Stomach (tissue), 9 donors: ENCODE data around the gene GLUD1. TPM values are rescaled to one million over a fixed set of nuclear protein-coding genes. Genes with fewer than 3 reads are reported as not detected.
A peak's percentile ranks its signal among the peaks of the same experiment; 100 is the strongest.
"Not testable (repeated sequence)": the region's sequence is repeated elsewhere in the genome, so short reads cannot be mapped to it uniquely, and the experiment has no call there.

Experiments used
- DNase-seq, 2 donors: peaks; one replicate each; pipeline versions ENCODE4 v3.0.0 to v3.0.0-alpha.2; 2013 to 2019
- H3K27ac ChIP-seq, 5 donors: fragments of 200-600 bp in 4 of 5; sonication (generic) in 4 of 5; one replicate each; pipeline ENCODE4 v1.5.1; 2013 to 2019; ENCODE audit warnings: mild to moderate bottlenecking in 1 of 5, moderate library complexity in 1 of 5
- H3K27me3 ChIP-seq, 3 donors: fragments of 200-600 bp; sonication (generic); one replicate each; pipeline ENCODE4 v1.5.1; 2017 to 2019; ENCODE audit warnings: mixed run types in 1 of 3
- H3K36me3 ChIP-seq, 4 donors: fragments of 200-600 bp; sonication (generic); 1 replicate in 3 of 4; 2 replicates in 1 of 4; pipeline ENCODE4 v1.5.1; 2016 to 2019
- H3K4me1 ChIP-seq, 4 donors: fragments of 200-600 bp; sonication (generic); one replicate each; pipeline ENCODE4 v1.5.1; 2016 to 2019
- H3K4me3 ChIP-seq, 4 donors: fragments of 200-600 bp; sonication (generic) in 3 of 4; one replicate each; pipeline ENCODE4 v1.5.1; 2016 to 2019; ENCODE audit warnings: mild to moderate bottlenecking in 1 of 4
- H3K9me3 ChIP-seq, 4 donors: fragments of 200-600 bp; sonication (generic); one replicate each; pipeline ENCODE4 v1.5.1; 2016 to 2019
- EP300 ChIP-seq: sonication (generic); formaldehyde crosslinking; IDR thresholded peaks from one replicate; pipeline ENCODE4 v1.6.1; 2017; ENCODE audit warnings: antibody characterized with exemption
- POLR2A ChIP-seq, 4 donors: fragments of 450-650 bp; IDR thresholded peaks; one replicate each; pipeline ENCODE4 v1.6.1; 2016; ENCODE audit warnings: antibody characterized with exemption in 4 of 4, control low read depth in 2 of 4, mild to moderate bottlenecking in 1 of 4, moderate library complexity in 1 of 4
- POLR2AphosphoS5 ChIP-seq, 3 donors: sonication (generic); formaldehyde crosslinking; IDR thresholded peaks; one replicate each; pipeline ENCODE4 v1.6.1; 2016; ENCODE audit warnings: antibody characterized with exemption in 3 of 3
- WGBS, 5 donors: extraction: QIAGEN DNeasy Blood & Tissue Kit in 3 of 5; methylation state at CpG; one replicate each; pipeline versions ENCODE4 v1.1.5 to v1.1.7; 2013 to 2018; 5-methylcytosine and 5-hydroxymethylcytosine counted together
- intact Hi-C: fragments of 100-400 bp; cut with DNase I; formaldehyde crosslinking; loops from one replicate; pipeline ENCODE4 v1.15.1; 2023; ENCODE audit warnings: low total_unique reads
- polyA plus RNA-seq, 3 donors: library from polyadenylated mRNA; stranded (reverse); fragments of 200-250 nt; gene quantifications; one replicate each; pipeline ENCODE4 v1.2.3, GENCODE V29; 2013
- total RNA-seq, 5 donors: library from RNA; depleted of rRNA; stranded (reverse); fragments of >200 nt; gene quantifications; one replicate each; pipeline versions ENCODE4 v1.1.0 to v1.2.3, GENCODE V29; 2014 to 2016
- TF ChIP-seq, protein P1 (sequence below), 7 experiments: fragments of 450-650 bp in 4 of 7; fragments of 200-600 bp in 3 of 7; sonication (generic) in 3 of 7; IDR thresholded peaks; one replicate each; pipeline ENCODE4 v1.5.1; 2016 to 2019; ENCODE audit warnings: antibody characterized with exemption in 7 of 7, control low read depth in 2 of 7, mild to moderate bottlenecking in 1 of 7
- donor health status: healthy with polysubstance abuse.
- donor health status: Bipolar disorder and iron deficiency.
- donor health status: healthy.

GLUD1 gene
- total and polyA plus RNA-seq, 8 donors: 50.6 to 260 (median 66.2) TPM

DNA sequence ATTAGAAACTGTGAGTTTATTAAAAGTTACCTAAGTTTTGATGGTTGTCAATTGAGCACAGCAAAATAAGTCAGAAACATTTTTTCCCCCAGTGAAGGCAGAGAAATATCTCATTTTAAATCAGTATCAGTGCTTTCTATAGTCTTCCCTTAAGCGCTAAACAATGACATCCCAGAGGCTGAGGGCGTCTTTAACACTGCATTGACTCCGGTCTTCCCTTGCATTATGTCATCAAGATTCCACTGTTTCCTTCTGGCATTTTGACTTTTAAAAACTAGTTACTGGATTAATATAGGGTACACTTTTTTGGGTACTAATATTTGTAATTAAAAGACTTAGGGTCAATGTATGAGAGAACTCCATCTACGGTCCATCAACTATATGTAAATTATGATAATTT, 3.9 kb downstream of the GLUD1 start:
- Histone ChIP-seq H3K9me3 (no peaks in the 10 kb centered on the region), H3K36me3 (peaks cover 0 to 17% (median 0%) of the 10 kb centered on the region in 4 donors), H3K4me3 (no peak overlapping the region), H3K4me1 (peaks cover 25 to 64% (median 45%) of the 10 kb centered on the region in 4 donors), H3K27me3 (no peaks in the 10 kb centered on the region), H3K27ac (peak overlapping the region in 4 of 5 donors; percentile 5 to 100 (median 62))
- intact Hi-C loops: no loop called here
- DNase-seq: no peak
- WGBS, 5 donors: 60 to 74% (median 65%) methylated on average over 4 of the region's 4 CpGs
- TF ChIP-seq POLR2AphosphoS5 (IDR thresholded peaks at IDR 0.05) (no peak), EP300 (no peak), POLR2A (IDR thresholded peaks at IDR 0.05) (no peak)
- TF ChIP-seq, protein P1, sequence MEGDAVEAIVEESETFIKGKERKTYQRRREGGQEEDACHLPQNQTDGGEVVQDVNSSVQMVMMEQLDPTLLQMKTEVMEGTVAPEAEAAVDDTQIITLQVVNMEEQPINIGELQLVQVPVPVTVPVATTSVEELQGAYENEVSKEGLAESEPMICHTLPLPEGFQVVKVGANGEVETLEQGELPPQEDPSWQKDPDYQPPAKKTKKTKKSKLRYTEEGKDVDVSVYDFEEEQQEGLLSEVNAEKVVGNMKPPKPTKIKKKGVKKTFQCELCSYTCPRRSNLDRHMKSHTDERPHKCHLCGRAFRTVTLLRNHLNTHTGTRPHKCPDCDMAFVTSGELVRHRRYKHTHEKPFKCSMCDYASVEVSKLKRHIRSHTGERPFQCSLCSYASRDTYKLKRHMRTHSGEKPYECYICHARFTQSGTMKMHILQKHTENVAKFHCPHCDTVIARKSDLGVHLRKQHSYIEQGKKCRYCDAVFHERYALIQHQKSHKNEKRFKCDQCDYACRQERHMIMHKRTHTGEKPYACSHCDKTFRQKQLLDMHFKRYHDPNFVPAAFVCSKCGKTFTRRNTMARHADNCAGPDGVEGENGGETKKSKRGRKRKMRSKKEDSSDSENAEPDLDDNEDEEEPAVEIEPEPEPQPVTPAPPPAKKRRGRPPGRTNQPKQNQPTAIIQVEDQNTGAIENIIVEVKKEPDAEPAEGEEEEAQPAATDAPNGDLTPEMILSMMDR (IDR thresholded peaks at IDR 0.05): no peak

DNA sequence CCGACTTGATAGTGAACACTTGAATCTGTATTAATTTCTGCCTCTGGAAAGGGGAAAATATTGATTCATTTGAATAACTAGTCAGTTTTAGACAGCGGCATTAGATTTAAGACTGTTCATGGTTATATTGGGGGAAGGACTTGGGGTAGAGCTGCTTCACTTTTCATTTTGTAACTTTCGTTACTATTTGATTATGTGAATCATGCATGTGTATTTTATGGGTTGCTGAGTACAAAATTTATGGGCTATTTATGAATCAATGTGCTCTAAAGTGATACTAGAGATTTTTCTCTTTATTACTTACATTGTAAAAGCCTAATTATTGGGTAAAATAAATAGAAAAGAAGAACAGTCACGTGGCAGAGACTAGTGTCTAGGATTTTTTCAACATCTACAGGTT, 4.9 kb downstream of the GLUD1 start:
- H3K36me3 ChIP-seq: peaks cover 0 to 17% (median 0%) of the 10 kb centered on the region in 4 donors
- no peak for DNase-seq
- intact Hi-C loops: no loop called here
- H3K4me1 ChIP-seq: peaks cover 27 to 67% (median 45%) of the 10 kb centered on the region in 4 donors
- no peaks in the 10 kb centered on the region for H3K27me3 ChIP-seq
- H3K4me3 ChIP-seq: no peak overlapping the region
- 70 to 78% (median 74%) methylated on average over 4 of the region's 4 CpGs for WGBS, 5 donors
- H3K9me3 ChIP-seq: no peaks in the 10 kb centered on the region
- peak overlapping the region in 3 of 5 donors; percentile 5 to 35 (median 11) for H3K27ac ChIP-seq
- TF ChIP-seq POLR2AphosphoS5 (IDR thresholded peaks at IDR 0.05) (no peak), POLR2A (IDR thresholded peaks at IDR 0.05) (no peak), EP300 (no peak)
- TF ChIP-seq, protein P1 (IDR thresholded peaks at IDR 0.05): no peak

DNA sequence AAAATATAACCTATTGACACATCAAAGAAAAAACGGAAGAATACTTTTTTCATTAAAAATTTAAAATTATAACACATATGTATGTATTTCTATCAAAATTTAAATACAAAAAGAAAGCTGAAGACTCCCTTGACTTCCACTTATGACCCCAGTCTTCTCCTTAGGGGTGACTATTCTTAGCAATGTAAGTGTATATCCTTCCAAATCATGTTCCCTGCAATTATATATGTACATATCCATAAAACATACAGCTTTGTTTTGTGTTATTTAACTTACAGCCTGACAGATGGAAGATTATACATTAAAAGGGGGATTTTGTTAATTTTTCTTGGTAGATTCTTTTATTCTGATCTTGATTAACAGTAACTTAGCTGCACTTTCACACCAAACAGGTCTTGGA, 9.1 kb downstream of the GLUD1 start:
- DNase-seq: no peak
- no peak for TF ChIP-seq POLR2AphosphoS5 (IDR thresholded peaks at IDR 0.05)
- no peak for TF ChIP-seq EP300
- TF ChIP-seq, protein P1 (IDR thresholded peaks at IDR 0.05): no peak
- no peak for TF ChIP-seq POLR2A (IDR thresholded peaks at IDR 0.05)
- 81 to 89% (median 87%) methylated on average over 1 of the region's 1 CpG for WGBS, 5 donors
- no peak overlapping the region for H3K4me3 ChIP-seq
- H3K9me3 ChIP-seq: no peaks in the 10 kb centered on the region
- H3K27ac ChIP-seq: no peak overlapping the region
- intact Hi-C loops: no loop called here
- peaks cover 22 to 72% (median 44%) of the 10 kb centered on the region in 4 donors for H3K4me1 ChIP-seq
- H3K36me3 ChIP-seq: peaks cover 0 to 17% (median 0%) of the 10 kb centered on the region in 4 donors
- no peaks in the 10 kb centered on the region for H3K27me3 ChIP-seq

DNA sequence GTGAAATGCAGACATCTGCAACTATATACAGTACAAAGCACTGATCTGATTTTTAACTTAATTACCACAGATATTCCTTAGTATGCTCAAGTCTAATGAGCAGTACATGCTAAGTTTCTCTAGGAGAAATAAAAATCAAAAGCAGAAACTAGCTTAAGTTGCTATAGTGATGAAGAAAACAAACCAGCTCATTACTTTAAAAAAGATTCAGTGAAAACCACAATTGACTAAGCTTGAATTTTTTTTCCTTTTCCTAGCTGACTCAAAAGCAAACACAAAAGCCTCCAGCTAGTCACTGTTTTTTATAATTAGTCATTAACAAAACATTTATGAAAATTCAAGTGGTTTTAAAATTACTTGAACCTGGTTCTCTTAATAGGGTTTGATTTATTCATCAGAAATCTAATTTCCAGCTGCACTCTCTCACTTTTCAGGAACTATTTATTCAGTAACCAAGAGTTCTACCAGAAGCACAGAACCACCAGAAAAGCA, 10.3 kb downstream of the GLUD1 start:
- H3K27me3 ChIP-seq, intact Hi-C loops, H3K4me3 ChIP-seq, H3K9me3 ChIP-seq: not testable (repeated sequence)
- Histone ChIP-seq H3K36me3 (peaks cover 0 to 15% (median 0%) of the 10 kb centered on the region in 4 donors), H3K27ac (peak overlapping the region in 4 of 5 donors; percentile 39 to 75 (median 66)), H3K4me1 (peaks cover 17 to 60% (median 33%) of the 10 kb centered on the region in 4 donors)
- peak in 1 of 2 donors; percentile 19 for DNase-seq

DNA sequence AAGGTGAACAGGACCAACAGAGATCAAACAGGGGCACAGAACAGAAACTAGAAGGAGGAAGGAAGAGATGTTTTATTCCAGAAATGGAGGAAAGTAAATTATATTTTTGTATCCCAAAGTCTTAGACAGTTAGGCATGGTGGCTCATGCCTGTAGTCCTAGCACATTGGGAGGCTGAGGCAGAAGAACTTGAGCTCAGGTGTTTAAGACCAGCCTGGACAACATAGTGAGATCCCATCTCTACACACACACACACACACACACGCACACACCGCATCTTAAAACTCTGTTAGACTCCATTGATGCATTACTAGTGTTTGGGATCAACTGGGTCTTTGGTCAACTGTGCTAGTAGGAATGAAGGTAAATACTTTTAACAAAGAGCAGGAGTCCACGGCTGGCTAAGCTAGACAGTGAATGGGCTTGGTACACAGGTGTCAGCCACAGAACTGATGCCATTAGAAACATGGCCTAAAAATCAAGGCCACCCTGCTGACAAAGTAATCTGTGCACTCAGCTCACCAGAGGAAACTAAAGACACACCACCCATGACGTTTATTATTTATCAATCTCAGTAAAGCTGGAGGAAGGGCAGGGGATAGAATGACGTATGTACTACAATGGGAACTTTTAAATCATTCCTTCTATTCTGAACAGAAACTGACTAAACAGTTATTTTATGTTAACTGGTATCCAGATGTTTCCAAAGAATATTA, 10.9 kb downstream of the GLUD1 start:
- peak overlapping the region; percentile 16 to 75 (median 60) for H3K27ac ChIP-seq
- H3K9me3 ChIP-seq, H3K4me3 ChIP-seq, H3K27me3 ChIP-seq, intact Hi-C loops: not testable (repeated sequence)
- peak in 1 of 2 donors; percentile 58 for DNase-seq
- H3K4me1 ChIP-seq: peaks cover 14 to 54% (median 30%) of the 10 kb centered on the region in 4 donors
- 26 to 35% (median 33%) methylated on average over 5 of the region's 5 CpGs for WGBS, 5 donors
- peak in 1 of 3 donors; percentile 12 for TF ChIP-seq POLR2AphosphoS5 (IDR thresholded peaks at IDR 0.05)
- H3K36me3 ChIP-seq: peaks cover 0 to 11% (median 0%) of the 10 kb centered on the region in 4 donors
